Ascending aorta (tissue), 2 donors: Measurements from ENCODE around the gene LITAF. TPM values are rescaled to one million over a fixed set of nuclear protein-coding genes. Genes with fewer than 3 reads are reported as not detected.

Experiments used
- DNase-seq, 2 donors: peaks; one replicate each; pipeline ENCODE4 v3.0.0-alpha.2; 2019; ENCODE audit warnings: low spot score in 2 of 2
- H3K27ac ChIP-seq, 2 donors: fragments of 200-600 bp; sonication (generic); one replicate each; pipeline ENCODE4 v1.5.1; 2016 to 2017; ENCODE audit warnings: mild to moderate bottlenecking in 1 of 2
- H3K27me3 ChIP-seq: fragments of 200-600 bp; sonication (generic); one replicate; pipeline ENCODE4 v1.5.1; 2017
- H3K36me3 ChIP-seq, 2 donors: fragments of 200-600 bp; sonication (generic); one replicate each; pipeline ENCODE4 v1.5.1; 2016
- H3K4me1 ChIP-seq, 2 donors: fragments of 200-600 bp; sonication (generic); one replicate each; pipeline ENCODE4 v1.5.1; 2016 to 2017; ENCODE audit warnings: mild to moderate bottlenecking in 1 of 2
- H3K4me3 ChIP-seq, 2 donors: fragments of 200-600 bp; sonication (generic); one replicate each; pipeline ENCODE4 v1.5.1; 2016 to 2017; ENCODE audit warnings: mild to moderate bottlenecking in 1 of 2
- H3K9me3 ChIP-seq, 2 donors: fragments of 200-600 bp; sonication (generic); one replicate each; pipeline ENCODE4 v1.5.1; 2016
- intact Hi-C: fragments of 100-400 bp; cut with DNase I; formaldehyde crosslinking; loops from one replicate; pipeline ENCODE4 v1.15.1; 2023
- total RNA-seq: library from RNA; depleted of rRNA; stranded (reverse); fragments of >200 nt; gene quantifications from one replicate; pipeline ENCODE4 v1.1.0, GENCODE V29; 2016
- TF ChIP-seq, protein P1 (sequence below), 3 experiments: fragments of 200-600 bp in 2 of 3; fragments of 450-650 bp in 1 of 3; sonication (generic) in 2 of 3; IDR thresholded peaks; one replicate each; pipeline ENCODE4 v1.5.1; 2016 to 2019; ENCODE audit warnings: antibody characterized with exemption in 3 of 3, mild to moderate bottlenecking in 1 of 3, moderate library complexity in 1 of 3

Gene LITAF
- total RNA-seq, 1 donor from 2014 or later: 40.7 TPM

GRCh38 chr16:11533588-11533987, 53.1 kb downstream of the LITAF start:
- Histone ChIP-seq H3K4me1 (no peaks in the 10 kb centered on the region), H3K27me3 (no peaks in the 10 kb centered on the region), H3K36me3 (no peaks in the 10 kb centered on the region), H3K9me3 (no peaks in the 10 kb centered on the region), H3K27ac (no peak overlapping the region), H3K4me3 (no peak overlapping the region)
- DNase-seq: no peak
- TF ChIP-seq, protein P1, sequence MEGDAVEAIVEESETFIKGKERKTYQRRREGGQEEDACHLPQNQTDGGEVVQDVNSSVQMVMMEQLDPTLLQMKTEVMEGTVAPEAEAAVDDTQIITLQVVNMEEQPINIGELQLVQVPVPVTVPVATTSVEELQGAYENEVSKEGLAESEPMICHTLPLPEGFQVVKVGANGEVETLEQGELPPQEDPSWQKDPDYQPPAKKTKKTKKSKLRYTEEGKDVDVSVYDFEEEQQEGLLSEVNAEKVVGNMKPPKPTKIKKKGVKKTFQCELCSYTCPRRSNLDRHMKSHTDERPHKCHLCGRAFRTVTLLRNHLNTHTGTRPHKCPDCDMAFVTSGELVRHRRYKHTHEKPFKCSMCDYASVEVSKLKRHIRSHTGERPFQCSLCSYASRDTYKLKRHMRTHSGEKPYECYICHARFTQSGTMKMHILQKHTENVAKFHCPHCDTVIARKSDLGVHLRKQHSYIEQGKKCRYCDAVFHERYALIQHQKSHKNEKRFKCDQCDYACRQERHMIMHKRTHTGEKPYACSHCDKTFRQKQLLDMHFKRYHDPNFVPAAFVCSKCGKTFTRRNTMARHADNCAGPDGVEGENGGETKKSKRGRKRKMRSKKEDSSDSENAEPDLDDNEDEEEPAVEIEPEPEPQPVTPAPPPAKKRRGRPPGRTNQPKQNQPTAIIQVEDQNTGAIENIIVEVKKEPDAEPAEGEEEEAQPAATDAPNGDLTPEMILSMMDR (IDR thresholded peaks at IDR 0.05): no peak
- intact Hi-C loops: loop anchor here (1.0 to 5.0 kb wide), 2 partner anchors 108 to 126 kb away; no protein-coding TSS in a partner anchor

DNA sequence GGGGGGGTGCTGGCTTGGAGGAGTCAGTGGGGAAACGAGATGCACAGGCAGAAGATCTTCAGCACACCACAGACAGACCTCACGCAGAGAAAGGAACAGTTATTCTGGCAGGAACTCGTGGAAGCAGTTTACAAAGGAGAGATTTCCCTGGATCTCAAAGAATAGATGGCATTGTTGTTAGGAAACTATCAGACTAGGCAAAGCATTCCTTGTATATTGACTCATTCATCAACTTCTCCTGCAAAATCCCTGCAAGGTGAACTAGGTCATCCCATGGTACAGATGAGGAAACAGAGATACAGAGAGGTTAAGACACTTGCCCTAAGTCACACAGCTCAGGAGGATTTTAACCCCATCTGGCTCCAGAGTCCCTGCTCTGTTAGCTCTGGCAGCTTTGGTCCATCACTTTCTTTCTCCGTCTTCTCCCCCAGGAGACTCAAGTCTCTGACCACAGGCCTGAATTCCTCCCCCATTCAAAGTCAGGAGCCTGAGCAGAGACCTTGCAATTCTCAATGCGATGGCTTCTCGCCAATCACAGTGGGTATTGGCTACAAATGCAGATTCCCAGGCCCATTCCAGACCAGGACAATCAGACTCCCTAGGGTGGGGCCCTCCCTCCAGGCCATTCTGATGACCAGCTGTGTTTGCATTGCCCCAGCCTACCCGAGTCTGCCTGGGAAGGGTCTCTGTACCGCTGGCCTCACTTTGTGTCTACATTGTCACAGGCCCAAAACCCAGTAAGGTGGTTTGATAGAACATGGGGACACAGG, 56.4 kb downstream of the LITAF start:
- TF ChIP-seq, protein P1 (IDR thresholded peaks at IDR 0.05): no peak
- H3K27ac ChIP-seq: no peak overlapping the region
- no peaks in the 10 kb centered on the region for H3K4me1 ChIP-seq
- DNase-seq: no peak
- no peaks in the 10 kb centered on the region for H3K36me3 ChIP-seq
- intact Hi-C loops: loop anchor here (2.0 to 5.0 kb wide), 2 partner anchors 123 to 182 kb away; no protein-coding TSS in a partner anchor
- H3K9me3 ChIP-seq: no peaks in the 10 kb centered on the region
- H3K4me3 ChIP-seq: no peak overlapping the region
- H3K27me3 ChIP-seq: no peaks in the 10 kb centered on the region

- no peaks in the 10 kb centered on the region for H3K36me3 ChIP-seq
- H3K27me3 ChIP-seq: no peaks in the 10 kb centered on the region
- H3K9me3 ChIP-seq: no peaks in the 10 kb centered on the region
- H3K4me1 ChIP-seq: no peaks in the 10 kb centered on the region
- no peak overlapping the region for H3K4me3 ChIP-seq
- H3K27ac ChIP-seq: no peak overlapping the region
- DNase-seq: no peak
- TF ChIP-seq, protein P1 (IDR thresholded peaks at IDR 0.05): no peak
- intact Hi-C loops: no loop called here
Observed at GRCh38 chr16:11529285-11529684, 57.4 kb downstream of the LITAF start.

GRCh38 chr16:11528053-11528452, 58.7 kb downstream of the LITAF start:
- Histone ChIP-seq H3K36me3 (no peaks in the 10 kb centered on the region), H3K27me3 (no peaks in the 10 kb centered on the region), H3K9me3 (no peaks in the 10 kb centered on the region), H3K4me1 (no peaks in the 10 kb centered on the region), H3K4me3 (no peak overlapping the region), H3K27ac (no peak overlapping the region)
- intact Hi-C loops: no loop called here
- DNase-seq: no peak
- TF ChIP-seq, protein P1 (IDR thresholded peaks at IDR 0.05): no peak

GRCh38 chr16:11526655-11527350, 59.9 kb downstream of the LITAF start:
- TF ChIP-seq, protein P1 (IDR thresholded peaks at IDR 0.05): no peak
- no peaks in the 10 kb centered on the region for H3K9me3 ChIP-seq
- H3K27ac ChIP-seq: peak overlapping the region in 1 of 2 donors; percentile 37
- DNase-seq: no peak
- H3K4me3 ChIP-seq: peak overlapping the region; percentile 31 to 62
- H3K27me3 ChIP-seq: no peaks in the 10 kb centered on the region
- H3K4me1 ChIP-seq: no peaks in the 10 kb centered on the region
- no peaks in the 10 kb centered on the region for H3K36me3 ChIP-seq
- intact Hi-C loops: no loop called here
